Measurements from ENCODE around the gene PSME3.

PSME3 gene

GRCh38 chr17:42791948-42792347, 41.2 kb upstream of the PSME3 start:
- TF ChIP-seq REST (IDR thresholded peaks at IDR 0.05; ENCODE audit: insufficient read depth in 1 of 2, low read depth in 2 of 2, low read length in 2 of 2) = no peak
- no peak for TF ChIP-seq TAF1 (IDR thresholded peaks at IDR 0.05; ENCODE audit: borderline replicate concordance, insufficient read depth, low read length)
- TF ChIP-seq POLR2AphosphoS5 (IDR thresholded peaks at IDR 0.05; ENCODE audit: low read depth, low read length) = no peak
- no peak for TF ChIP-seq SIN3A (IDR thresholded peaks at IDR 0.05; ENCODE audit: borderline replicate concordance, insufficient read depth, low read length)

GRCh38 chr17:42792545-42792944, 40.7 kb upstream of the PSME3 start:
- TF ChIP-seq TAF1 (IDR thresholded peaks at IDR 0.05; ENCODE audit: borderline replicate concordance, insufficient read depth, low read length) (no peak), FOXP2 (optimal IDR thresholded peaks at IDR 0.05; ENCODE audit: borderline replicate concordance, extremely low read depth, extremely low read length, insufficient read depth) (no peak), POLR2AphosphoS5 (IDR thresholded peaks at IDR 0.05; ENCODE audit: low read depth, low read length) (no peak), REST (IDR thresholded peaks at IDR 0.05; ENCODE audit: insufficient read depth in 1 of 2, low read depth in 2 of 2, low read length in 2 of 2) (no peak), SIN3A (IDR thresholded peaks at IDR 0.05; ENCODE audit: borderline replicate concordance, insufficient read depth, low read length) (no peak)

- no peak for TF ChIP-seq REST (IDR thresholded peaks at IDR 0.05; ENCODE audit: insufficient read depth in 1 of 2, low read depth in 2 of 2, low read length in 2 of 2)
- no peak for TF ChIP-seq TAF1 (IDR thresholded peaks at IDR 0.05; ENCODE audit: borderline replicate concordance, insufficient read depth, low read length)
- TF ChIP-seq FOXP2 (optimal IDR thresholded peaks at IDR 0.05; ENCODE audit: borderline replicate concordance, extremely low read depth, extremely low read length, insufficient read depth) = no peak
- TF ChIP-seq SIN3A (IDR thresholded peaks at IDR 0.05; ENCODE audit: borderline replicate concordance, insufficient read depth, low read length) = no peak
- no peak for TF ChIP-seq POLR2AphosphoS5 (IDR thresholded peaks at IDR 0.05; ENCODE audit: low read depth, low read length)
Observed at GRCh38 chr17:42795061-42795460, 38.1 kb upstream of the PSME3 start.

- TF ChIP-seq POLR2AphosphoS5 (IDR thresholded peaks at IDR 0.05; ENCODE audit: low read depth, low read length) (no peak), TAF1 (IDR thresholded peaks at IDR 0.05; ENCODE audit: borderline replicate concordance, insufficient read depth, low read length) (no peak), REST (IDR thresholded peaks at IDR 0.05; ENCODE audit: insufficient read depth in 1 of 2, low read depth in 2 of 2, low read length in 2 of 2) (no peak), SIN3A (IDR thresholded peaks at IDR 0.05; ENCODE audit: borderline replicate concordance, insufficient read depth, low read length) (no peak), FOXP2 (optimal IDR thresholded peaks at IDR 0.05; ENCODE audit: borderline replicate concordance, extremely low read depth, extremely low read length, insufficient read depth) (no peak)
Observed at GRCh38 chr17:42795465-42795864, 37.7 kb upstream of the PSME3 start.
